ENCODE data around the gene CHCHD3.

CHCHD3 gene

DNA sequence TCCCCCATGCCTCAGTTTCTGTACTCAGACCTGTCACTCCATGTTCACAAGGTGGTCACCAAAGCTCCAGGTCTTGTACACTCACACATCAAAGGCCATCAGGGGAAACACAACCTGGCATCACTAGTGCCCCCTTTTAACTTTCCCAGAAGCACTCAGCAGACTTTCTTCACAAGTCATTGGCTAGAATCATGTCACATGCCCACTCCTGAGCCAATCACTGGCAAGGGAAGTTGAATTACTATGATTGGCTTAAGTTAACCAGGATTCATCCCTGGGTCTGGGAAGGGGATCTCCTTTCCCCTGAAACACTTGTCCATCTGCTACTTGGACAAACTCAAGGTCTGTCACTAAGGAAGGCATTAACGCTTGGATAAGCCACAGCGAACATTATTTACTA, 311.8 kb downstream of the CHCHD3 start:
- H3K4me3 ChIP-seq (ENCODE audit: low read length): no peak overlapping the region
- TF ChIP-seq ZNF274 (IDR thresholded peaks at IDR 0.05; ENCODE audit: low read depth, low read length): no peak

DNA sequence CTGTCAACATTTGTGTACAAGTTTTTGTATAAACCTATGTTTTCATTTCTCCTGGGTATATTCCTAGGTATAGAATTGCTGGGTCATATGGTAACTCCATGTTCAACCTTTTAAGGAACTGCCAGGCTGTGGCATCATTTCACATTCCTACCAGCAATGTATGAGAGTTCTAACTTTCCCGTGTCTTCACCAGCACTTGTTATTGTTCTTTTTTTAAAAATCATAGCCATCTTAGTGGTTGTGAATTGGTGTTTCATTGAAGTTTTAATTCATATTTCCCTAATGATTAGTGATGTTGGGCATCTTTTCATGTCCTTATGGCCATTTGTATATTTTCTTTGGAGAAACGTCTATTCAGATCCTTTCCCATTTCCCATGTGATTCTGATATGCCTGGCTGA, 312.6 kb downstream of the CHCHD3 start:
- no peak overlapping the region for H3K4me3 ChIP-seq (ENCODE audit: low read length)
- TF ChIP-seq ZNF274 (IDR thresholded peaks at IDR 0.05; ENCODE audit: low read depth, low read length): no peak

DNA sequence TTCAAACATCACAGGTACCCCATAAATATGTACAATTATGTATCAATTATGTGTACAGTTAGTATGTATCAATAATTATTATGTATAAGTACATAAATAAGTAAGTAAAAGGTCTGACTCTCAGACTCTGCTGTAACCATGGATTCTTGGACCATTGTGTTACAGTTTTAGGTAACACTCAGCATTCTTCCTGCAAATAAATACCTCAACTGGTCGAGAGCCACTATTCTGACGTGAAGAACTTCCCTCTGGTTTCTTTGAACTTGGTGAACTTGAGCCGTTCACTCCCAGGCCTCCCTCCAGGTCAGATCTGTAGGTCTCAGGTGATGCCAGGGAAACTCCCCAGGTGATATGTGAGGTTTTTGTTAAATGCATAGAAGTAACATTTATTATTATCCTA, 313.8 kb downstream of the CHCHD3 start:
- no peak overlapping the region for H3K4me3 ChIP-seq (ENCODE audit: low read length)
- no peak for TF ChIP-seq ZNF274 (IDR thresholded peaks at IDR 0.05; ENCODE audit: low read depth, low read length)

DNA sequence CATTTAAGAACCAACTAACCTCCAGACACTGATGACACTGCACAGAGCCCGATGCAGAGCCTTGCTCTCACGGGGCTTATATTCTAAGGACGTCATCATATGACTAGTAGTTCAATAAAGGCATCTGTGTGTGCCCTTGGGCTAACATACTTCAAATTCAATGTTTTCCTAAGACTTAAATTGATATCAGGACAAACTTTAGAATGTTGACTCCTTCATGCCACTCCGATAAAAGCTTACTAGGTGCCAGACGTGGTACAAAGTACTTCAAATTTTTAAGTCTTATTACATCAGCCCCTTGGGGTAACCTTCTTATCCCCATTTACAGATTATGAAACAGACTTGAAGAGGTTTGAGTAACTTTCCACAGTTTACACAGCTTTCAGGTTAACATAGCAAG, 314.5 kb downstream of the CHCHD3 start:
- no peak for TF ChIP-seq ZNF274 (IDR thresholded peaks at IDR 0.05; ENCODE audit: low read depth, low read length)

DNA sequence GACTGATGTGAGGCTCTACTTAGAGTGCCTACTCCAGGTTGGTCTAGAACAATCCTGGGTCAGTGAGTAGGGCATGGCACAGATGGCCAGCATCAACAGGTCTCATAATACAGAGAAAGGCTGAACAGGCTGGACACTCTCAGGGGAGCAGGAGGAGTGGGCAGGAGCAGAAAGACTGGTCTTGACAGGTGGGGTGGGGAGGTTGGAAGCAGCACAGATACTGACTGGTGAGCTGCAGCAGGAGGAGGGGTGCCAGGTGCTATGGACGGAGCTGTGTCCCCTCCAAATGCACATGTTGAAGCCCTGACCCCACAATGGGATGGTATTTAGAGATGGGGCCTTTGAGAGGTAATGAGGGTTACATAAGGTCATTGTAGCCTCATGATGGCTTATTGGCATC, 315.2 kb downstream of the CHCHD3 start:
- no peak for TF ChIP-seq ZNF274 (IDR thresholded peaks at IDR 0.05; ENCODE audit: low read depth, low read length)
- no peak overlapping the region for H3K4me3 ChIP-seq (ENCODE audit: low read length)

More for the DNA sequence above, 314.5 kb downstream of the CHCHD3 start:
- no peak overlapping the region for H3K4me3 ChIP-seq (ENCODE audit: low read length)

DNA sequence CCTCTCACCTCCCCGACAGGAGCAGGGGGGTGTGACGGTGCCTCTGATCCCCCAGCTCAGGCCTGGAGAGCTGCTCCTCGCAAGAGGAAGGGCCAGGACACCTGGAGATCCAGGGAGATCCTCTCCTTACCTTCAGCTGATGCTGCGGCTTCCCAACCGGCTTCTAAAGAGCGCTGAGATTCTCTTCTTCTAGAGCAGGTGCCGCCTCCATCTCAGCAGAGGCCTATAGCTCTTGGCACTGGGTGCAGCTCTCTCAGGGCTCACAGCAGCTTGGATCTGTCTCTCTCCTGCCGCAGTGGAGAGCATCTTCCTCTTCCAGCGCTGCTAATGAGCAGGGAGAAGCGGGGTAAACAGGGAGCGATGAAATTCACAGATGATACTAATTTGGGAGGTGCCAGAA, 316.0 kb downstream of the CHCHD3 start:
- no peak overlapping the region for H3K4me3 ChIP-seq (ENCODE audit: low read length)
- no peak for TF ChIP-seq ZNF274 (IDR thresholded peaks at IDR 0.05; ENCODE audit: low read depth, low read length)

DNA sequence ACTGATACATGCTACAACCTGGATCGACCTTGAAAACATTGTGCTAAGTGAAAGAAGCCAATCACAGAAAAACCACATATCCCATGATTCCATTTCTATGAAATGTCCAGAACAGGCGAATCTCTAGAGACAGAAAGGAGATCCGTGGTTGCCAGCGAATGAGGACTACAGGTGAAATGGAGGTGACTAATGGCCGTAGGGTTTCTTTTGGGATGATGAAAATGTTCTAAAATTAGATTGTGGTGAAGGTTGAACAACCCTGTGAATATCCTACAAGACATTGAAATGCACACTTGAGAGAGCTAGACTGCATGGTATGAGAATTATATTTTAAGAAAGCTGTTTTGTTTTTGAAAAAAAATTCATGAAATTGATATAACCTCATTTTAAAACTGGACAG, 317.1 kb downstream of the CHCHD3 start:
- no peak for TF ChIP-seq ZNF274 (IDR thresholded peaks at IDR 0.05; ENCODE audit: low read depth, low read length)
- H3K4me3 ChIP-seq (ENCODE audit: low read length): no peak overlapping the region

DNA sequence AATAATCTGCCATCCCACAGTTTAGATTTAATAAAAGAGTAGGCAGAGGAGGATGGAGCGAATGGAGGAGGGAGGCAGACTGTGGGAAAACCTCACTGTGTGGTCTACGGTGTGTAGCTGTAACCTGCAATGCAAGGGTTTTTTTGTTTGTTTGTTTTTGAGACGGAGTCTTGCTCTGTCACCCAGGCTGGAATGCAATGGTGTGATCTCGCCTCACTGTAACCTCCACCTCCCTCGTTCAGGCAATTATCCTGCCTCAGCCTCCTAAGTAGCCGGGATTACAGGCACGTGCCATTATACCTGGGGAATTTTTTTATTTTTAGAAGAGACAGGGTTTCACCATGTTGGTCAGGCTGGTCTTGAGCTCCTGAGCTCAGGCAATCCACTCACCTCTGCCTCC, 321.0 kb downstream of the CHCHD3 start:
- no peak for TF ChIP-seq ZNF274 (IDR thresholded peaks at IDR 0.05; ENCODE audit: low read depth, low read length)
- H3K4me3 ChIP-seq (ENCODE audit: low read length): no peak overlapping the region

DNA sequence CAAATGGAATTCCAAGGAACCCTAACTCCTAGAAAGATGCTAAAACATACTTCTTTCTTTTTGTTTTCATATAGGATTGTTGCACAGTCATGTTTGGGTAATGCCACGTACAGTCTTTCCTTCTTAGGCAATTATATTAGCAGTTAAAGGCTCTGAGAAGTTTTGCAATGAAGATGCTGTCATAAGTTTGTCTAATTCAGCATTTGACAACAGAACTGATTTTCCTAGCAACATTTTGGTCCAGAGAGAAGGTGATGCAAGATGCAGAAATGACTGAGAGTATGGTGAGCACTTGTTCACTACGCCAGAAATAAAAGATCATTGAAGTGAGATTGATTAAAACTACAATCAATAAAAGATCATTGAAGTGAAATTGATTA, 321.7 kb downstream of the CHCHD3 start:
- no peak for TF ChIP-seq ZNF274 (IDR thresholded peaks at IDR 0.05; ENCODE audit: low read depth, low read length)
- H3K4me3 ChIP-seq (ENCODE audit: low read length): no peak overlapping the region

DNA sequence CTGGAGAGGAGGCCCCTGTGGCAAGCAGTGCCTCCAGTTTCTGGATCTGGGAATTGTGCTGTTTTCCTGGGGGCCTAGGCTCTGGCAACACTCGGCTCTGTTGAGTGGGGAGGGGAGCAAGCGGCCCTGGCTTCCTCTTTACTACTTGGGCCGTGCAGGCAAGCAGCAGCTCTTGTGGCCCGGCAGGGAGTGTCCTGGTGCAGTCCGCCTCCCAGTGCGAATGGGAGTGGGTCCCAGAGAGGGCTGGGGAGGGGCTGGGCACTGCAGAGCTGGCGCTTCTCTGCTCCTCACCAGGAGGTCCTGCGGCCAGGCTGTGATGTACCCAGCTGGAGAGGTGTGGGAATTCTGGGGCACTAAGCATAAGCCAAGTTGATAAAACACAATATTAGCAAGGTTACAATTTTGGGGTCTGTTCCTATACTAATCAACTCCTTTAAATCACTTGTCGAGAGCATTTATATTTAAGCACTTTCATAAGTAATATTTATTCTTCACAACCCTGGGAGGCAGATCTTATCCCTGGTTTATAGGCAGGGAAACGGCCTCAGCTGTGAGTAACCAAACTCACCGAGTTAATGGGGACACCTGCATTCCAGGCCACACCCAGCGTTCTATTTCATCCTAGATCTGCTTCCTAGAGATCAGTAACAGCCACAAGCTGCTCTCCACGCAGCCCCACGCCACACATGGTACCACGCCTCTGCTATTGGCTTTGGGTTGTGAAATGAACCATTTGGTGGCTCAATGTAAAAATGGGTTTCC, 322.2 kb downstream of the CHCHD3 start:
- H3K4me3 ChIP-seq (ENCODE audit: low read length): no peak overlapping the region

DNA sequence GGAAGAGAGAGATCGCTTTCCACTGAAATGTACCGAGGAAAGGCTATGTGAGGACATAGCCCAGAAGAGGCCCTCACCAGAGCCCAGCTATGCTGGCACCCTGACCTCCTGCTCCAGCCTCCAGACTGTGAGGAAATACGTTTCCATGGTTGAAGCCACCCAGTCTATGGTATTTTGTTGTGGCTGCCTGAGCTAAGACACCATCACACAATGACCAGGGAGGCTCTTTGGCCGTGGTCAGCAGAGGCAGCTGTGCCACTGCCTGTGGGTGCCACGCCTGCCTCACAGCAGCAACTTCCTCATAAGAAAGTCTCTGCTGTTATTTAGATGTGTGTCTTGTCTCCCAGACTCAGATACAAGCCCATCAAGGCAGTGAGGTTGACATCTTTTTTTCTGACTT, 322.9 kb downstream of the CHCHD3 start:
- no peak for TF ChIP-seq ZNF274 (IDR thresholded peaks at IDR 0.05; ENCODE audit: low read depth, low read length)
- H3K4me3 ChIP-seq (ENCODE audit: low read length): no peak overlapping the region

More for the DNA sequence above, 322.2 kb downstream of the CHCHD3 start:
- no peak for TF ChIP-seq ZNF274 (IDR thresholded peaks at IDR 0.05; ENCODE audit: low read depth, low read length)

DNA sequence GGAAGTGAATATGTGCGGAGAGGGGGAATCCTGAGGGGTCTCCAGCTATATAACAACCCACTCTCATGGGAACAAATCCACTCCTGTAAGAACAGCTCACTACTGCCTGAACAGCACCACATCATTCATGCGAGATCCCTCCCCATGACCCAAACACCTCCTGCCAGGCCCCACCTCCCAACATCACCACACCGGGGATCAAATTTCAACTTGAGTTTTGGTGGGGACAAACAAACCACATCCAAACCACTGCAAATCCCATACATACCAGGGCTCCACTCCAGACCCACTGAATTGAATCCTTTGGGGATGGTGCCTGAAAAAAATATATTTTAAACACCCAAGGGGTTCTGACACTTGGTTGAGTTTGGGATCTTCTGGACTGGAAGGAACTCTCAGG, 324.1 kb downstream of the CHCHD3 start:
- no peak overlapping the region for H3K4me3 ChIP-seq (ENCODE audit: low read length)
- no peak for TF ChIP-seq ZNF274 (IDR thresholded peaks at IDR 0.05; ENCODE audit: low read depth, low read length)

DNA sequence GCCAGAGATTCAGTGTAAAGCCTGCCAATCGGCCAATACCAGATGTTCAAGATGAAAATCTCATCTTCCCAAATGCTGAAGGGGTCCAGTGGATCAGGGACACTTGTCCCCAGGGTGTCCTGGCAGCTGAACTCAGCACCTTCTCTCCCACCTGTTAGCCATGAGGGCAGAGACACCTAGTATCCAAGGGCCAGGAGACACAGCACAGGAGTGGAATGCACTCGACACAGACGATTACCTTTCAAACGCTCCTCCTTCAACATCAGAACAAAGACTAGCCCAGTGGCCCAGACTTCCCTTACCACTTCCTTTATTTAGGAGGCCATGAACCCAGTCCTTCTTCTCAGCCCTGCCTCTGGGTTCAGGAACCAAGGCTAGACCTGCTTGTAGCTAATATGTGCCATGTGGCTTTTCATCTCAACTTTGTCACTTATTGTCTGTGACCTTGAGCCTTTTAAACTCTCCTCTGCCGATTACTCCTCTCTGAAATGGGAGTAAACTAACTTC, 325.4 kb downstream of the CHCHD3 start:
- H3K4me3 ChIP-seq (ENCODE audit: low read length): no peak overlapping the region
- no peak for TF ChIP-seq ZNF274 (IDR thresholded peaks at IDR 0.05; ENCODE audit: low read depth, low read length)

DNA sequence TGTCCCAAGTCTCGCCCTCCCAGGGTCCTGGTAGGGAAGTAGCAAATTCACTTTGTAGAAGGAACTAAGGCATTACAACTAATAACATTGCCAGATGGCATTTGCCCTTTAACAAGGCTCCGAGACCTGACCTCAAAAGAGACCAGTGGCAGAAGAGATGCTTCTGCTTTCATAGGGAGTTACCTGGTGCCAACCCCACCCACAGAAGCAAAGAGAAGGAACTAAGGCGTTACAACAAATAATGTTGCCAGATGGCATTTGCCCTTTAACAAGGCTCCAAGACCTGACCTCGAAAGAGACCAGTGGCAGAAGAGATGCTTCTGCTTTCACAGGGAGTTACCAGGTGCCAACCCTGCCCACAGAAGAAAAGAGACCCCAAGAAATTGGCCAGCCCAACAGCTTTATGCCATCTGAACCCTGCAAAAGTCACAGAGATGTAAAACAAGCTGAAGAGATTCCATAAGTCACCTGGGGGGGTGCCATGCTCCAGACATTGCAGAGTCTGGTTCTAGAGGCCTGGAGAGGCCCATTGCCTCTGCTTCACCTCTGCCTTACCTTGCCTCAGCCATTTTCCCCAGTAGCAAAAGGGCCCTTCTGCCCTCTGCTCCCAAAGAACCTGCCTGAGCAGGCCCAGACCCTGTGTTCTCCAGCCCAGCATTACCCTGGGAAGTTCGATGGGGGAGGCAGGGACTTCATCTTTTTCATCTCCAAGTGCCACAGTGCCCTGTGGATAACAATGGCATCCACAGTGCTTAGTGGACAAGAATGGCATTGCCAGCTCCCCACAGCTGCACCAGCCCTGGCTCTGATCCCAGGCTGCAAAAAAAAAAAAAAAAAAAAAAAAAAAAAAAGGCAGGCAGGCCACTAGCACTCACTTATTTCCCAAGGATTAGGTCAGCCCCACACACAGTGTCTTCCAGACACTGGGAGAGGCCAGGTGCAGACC, 326.1 kb downstream of the CHCHD3 start:
- H3K4me3 ChIP-seq (ENCODE audit: low read length): no peak overlapping the region
- TF ChIP-seq ZNF274 (IDR thresholded peaks at IDR 0.05; ENCODE audit: low read depth, low read length): no peak

DNA sequence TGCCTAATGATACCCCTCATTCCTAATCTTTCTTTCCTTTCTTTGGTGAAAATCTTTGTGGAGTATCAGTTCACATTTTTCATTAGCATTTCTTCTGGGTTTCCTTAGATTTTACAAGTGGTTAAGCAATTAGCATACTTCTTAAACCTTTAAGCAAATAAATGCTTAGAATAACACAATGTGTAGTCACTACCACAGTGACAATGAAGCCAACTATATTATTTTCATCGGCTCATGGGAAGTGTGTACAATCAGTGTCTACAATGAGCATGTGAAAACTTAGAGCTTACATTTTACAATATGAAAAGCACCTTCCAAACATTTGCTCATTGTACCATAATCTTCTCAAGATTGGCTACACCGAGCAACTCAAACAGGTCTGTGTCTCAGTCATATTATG, 329.5 kb downstream of the CHCHD3 start:
- H3K4me3 ChIP-seq (ENCODE audit: low read length): no peak overlapping the region
- TF ChIP-seq ZNF274 (IDR thresholded peaks at IDR 0.05; ENCODE audit: low read depth, low read length): no peak

All from GM08714 (cell line).